H1 (cell line): ENCODE measurements around the gene PRPF40B. TPM values are rescaled to one million over a fixed set of nuclear protein-coding genes. Genes with fewer than 3 reads are reported as not detected.

Source experiments
- CTCF ChIA-PET: fragments of 300-600 bp; sonication (Branson Sonifier 250); formaldehyde crosslinking; loops from one replicate; lab custom pipeline; 2021; ENCODE audit not compliant: partially characterized antibody; lab: Charles Lee
- POLR2A ChIA-PET: fragments of 300-600 bp; sonication (Branson Sonifier 250); formaldehyde crosslinking; loops from one replicate; lab custom pipeline; 2021; ENCODE audit warnings: inconsistent platforms; ENCODE audit not compliant: partially characterized antibody; lab: Charles Lee
- DNase-seq, 2 experiments: peaks; one replicate each; pipeline versions ENCODE4 v3.0.0 to v3.0.0-alpha.2; 2010 to 2022; ENCODE audit warnings: low spot score in 2 of 2, low read depth in 1 of 2, mixed read lengths in 1 of 2
- FAIRE-seq: peaks from 2 replicates; lab custom pipeline; 2011; peaks lifted over from hg19 to GRCh38; lab: Jason Lieb, UNC
- H2AFZ ChIP-seq: 2 replicates; pipeline ENCODE4 v1.8.1; 2012; ENCODE audit warnings: low read length, inconsistent platforms
- H2AK5ac ChIP-seq: 2 replicates; pipeline ENCODE4 v1.6.1; 2013; ENCODE audit warnings: low read depth, low read length
- H2BK120ac ChIP-seq: replicated peaks from 2 replicates; pipeline ENCODE3; 2013; ENCODE audit warnings: low read depth, low read length, inconsistent platforms
- H2BK12ac ChIP-seq: 2 replicates; pipeline ENCODE4 v1.6.1; 2013; ENCODE audit warnings: low read depth, low read length
- H2BK15ac ChIP-seq: 2 replicates; pipeline ENCODE4 v1.6.1; 2013; ENCODE audit warnings: low read length
- H2BK20ac ChIP-seq: 2 replicates; pipeline ENCODE4 v1.6.1; 2013; ENCODE audit warnings: low read length
- H2BK5ac ChIP-seq: 2 replicates; pipeline ENCODE4 v1.6.1; 2013; ENCODE audit warnings: low read depth, low read length
- H3K14ac ChIP-seq: 2 replicates; pipeline ENCODE4 v1.6.1; 2013; ENCODE audit warnings: inconsistent platforms; ENCODE audit not compliant: insufficient read length
- H3K18ac ChIP-seq: 2 replicates; pipeline ENCODE4 v1.6.1; 2013; ENCODE audit warnings: low read length; ENCODE audit errors: extremely low read depth
- H3K23ac ChIP-seq: 2 replicates; pipeline ENCODE4 v1.6.1; 2013; ENCODE audit warnings: inconsistent platforms; ENCODE audit not compliant: insufficient read length
- H3K23me2 ChIP-seq: 2 replicates; pipeline ENCODE4 v1.6.1; 2013; ENCODE audit warnings: low read depth, low read length
- H3K27ac ChIP-seq: 2 replicates; pipeline ENCODE4 v1.6.1; 2011; ENCODE audit warnings: low read depth, low read length, inconsistent platforms
- H3K27me3 ChIP-seq, 4 experiments: replicated peaks in 1 of 4; 1 replicate in 1 of 4; 2 replicates in 3 of 4; pipeline versions ENCODE4 v1.6.1 to v1.8.1; 2011 to 2013; ENCODE audit warnings: low read length in 3 of 4, mild to moderate bottlenecking in 3 of 4, inconsistent platforms in 2 of 4, mixed read lengths in 2 of 4, moderate library complexity in 1 of 4; ENCODE audit not compliant: control insufficient read depth in 3 of 4, insufficient read depth in 3 of 4; ENCODE audit errors: extremely low read depth in 1 of 4
- H3K36me3 ChIP-seq, 4 experiments: 2 replicates each; pipeline versions ENCODE4 v1.6.1 to v1.8.1; 2011 to 2013; ENCODE audit warnings: mild to moderate bottlenecking in 4 of 4, low read length in 3 of 4, moderate library complexity in 2 of 4, control low read depth in 1 of 4, inconsistent platforms in 1 of 4; ENCODE audit not compliant: insufficient read depth in 4 of 4, control insufficient read depth in 2 of 4
- H3K4ac ChIP-seq: replicated peaks from 2 replicates; pipeline ENCODE3; 2013; ENCODE audit warnings: low read length, low read depth, mixed read lengths, inconsistent platforms; ENCODE audit not compliant: insufficient read length
- H3K4me1 ChIP-seq, 4 experiments: replicated peaks in 1 of 4; 1 replicate in 1 of 4; 2 replicates in 3 of 4; pipeline versions ENCODE4 v1.6.1 to v1.8.1; 2011 to 2013; ENCODE audit warnings: low read length in 3 of 4, inconsistent platforms in 2 of 4, mixed read lengths in 1 of 4; ENCODE audit not compliant: insufficient read depth in 4 of 4, control insufficient read depth in 3 of 4
- H3K4me2 ChIP-seq, 2 experiments: 2 replicates each; pipeline versions ENCODE4 v1.6.1 to v1.8.1; 2011 to 2013; ENCODE audit warnings: low read depth in 2 of 2, low read length in 2 of 2, control low read depth in 1 of 2, inconsistent platforms in 1 of 2, mild to moderate bottlenecking in 1 of 2; ENCODE audit not compliant: insufficient read depth in 1 of 2
- H3K4me3 ChIP-seq, 4 experiments: fragments of 200-600, 300-600 bp in 1 of 4; sonication (generic), shearing (Covaris generic), sonication (Bioruptor Twin) in 1 of 4; 2 replicates each; pipeline versions ENCODE4 v1.5.1 to v1.8.1; 2011 to 2016; ENCODE audit warnings: low read length in 4 of 4, low read depth in 3 of 4, control low read depth in 2 of 4, inconsistent platforms in 2 of 4, mild to moderate bottlenecking in 2 of 4, mixed read lengths in 1 of 4, moderate library complexity in 1 of 4; ENCODE audit not compliant: insufficient read depth in 2 of 4; ENCODE audit errors: extremely low read depth in 1 of 4
- H3K56ac ChIP-seq: replicated peaks from 2 replicates; pipeline ENCODE3; 2013; ENCODE audit warnings: low read depth, mild to moderate bottlenecking, mixed read lengths, low read length, inconsistent platforms; ENCODE audit not compliant: insufficient read length
- H3K79me1 ChIP-seq: 2 replicates; pipeline ENCODE4 v1.6.1; 2013; ENCODE audit warnings: low read depth, low read length, control low read depth
- H3K79me2 ChIP-seq, 2 experiments: 2 replicates each; pipeline versions ENCODE4 v1.6.1 to v1.8.1; 2012 to 2013; ENCODE audit warnings: low read length in 2 of 2, mild to moderate bottlenecking in 2 of 2, inconsistent platforms in 1 of 2; ENCODE audit not compliant: insufficient read depth in 2 of 2, control insufficient read depth in 1 of 2
- H3K9ac ChIP-seq, 4 experiments: replicated peaks in 1 of 4; 1 replicate in 1 of 4; 2 replicates in 3 of 4; pipeline versions ENCODE4 v1.6.1 to v1.8.1; 2011 to 2013; ENCODE audit warnings: low read depth in 3 of 4, low read length in 3 of 4, control low read depth in 2 of 4, mild to moderate bottlenecking in 2 of 4, moderate library complexity in 2 of 4, inconsistent platforms in 1 of 4; ENCODE audit errors: extremely low read depth in 1 of 4
- H3K9me3 ChIP-seq, 2 experiments: 2 replicates each; pipeline versions ENCODE4 v1.6.1 to v1.8.1; 2012 to 2013; ENCODE audit warnings: mild to moderate bottlenecking in 2 of 2, moderate library complexity in 2 of 2, control low read depth in 1 of 2, inconsistent platforms in 1 of 2, low read depth in 1 of 2, low read length in 1 of 2, mixed read lengths in 1 of 2; ENCODE audit not compliant: insufficient read depth in 2 of 2
- H4K20me1 ChIP-seq, 2 experiments: replicated peaks in 1 of 2; 2 replicates each; pipeline versions ENCODE3 to v1.8.1; 2011 to 2013; ENCODE audit warnings: inconsistent platforms in 2 of 2, low read length in 2 of 2, mild to moderate bottlenecking in 1 of 2; ENCODE audit not compliant: insufficient read depth in 2 of 2, control insufficient read depth in 1 of 2
- H4K5ac ChIP-seq: 2 replicates; pipeline ENCODE4 v1.6.1; 2013; ENCODE audit warnings: low read length, low read depth, mixed read lengths, inconsistent platforms; ENCODE audit not compliant: insufficient read length
- H4K8ac ChIP-seq: 2 replicates; pipeline ENCODE4 v1.8.0; 2013; ENCODE audit warnings: mild to moderate bottlenecking, moderate library complexity, low read length, inconsistent platforms; ENCODE audit not compliant: insufficient read depth; ENCODE audit errors: extremely low read depth
- H4K91ac ChIP-seq: replicated peaks from 2 replicates; pipeline ENCODE3; 2013; ENCODE audit warnings: low read length, mixed read lengths, inconsistent platforms; ENCODE audit not compliant: insufficient read length
- CTBP2 ChIP-seq: IDR thresholded peaks from 2 replicates; pipeline ENCODE4 v1.7.0; 2011; ENCODE audit warnings: borderline replicate concordance, mild to moderate bottlenecking, moderate library complexity, mixed read lengths, low read length; ENCODE audit not compliant: insufficient read depth, insufficient read length
- CTCF ChIP-seq, 3 experiments: IDR thresholded peaks; 1 replicate in 2 of 3; 2 replicates in 1 of 3; pipeline versions ENCODE4 v1.5.1 to v1.6.1; 2011; ENCODE audit warnings: low read length in 3 of 3, mild to moderate bottlenecking in 3 of 3, inconsistent platforms in 2 of 3, low read depth in 1 of 3, moderate library complexity in 1 of 3; ENCODE audit not compliant: insufficient read depth in 1 of 3; ENCODE audit errors: control extremely low read depth in 1 of 3
- GABPA ChIP-seq: IDR thresholded peaks from 2 replicates; pipeline ENCODE4 v1.6.1; 2011; ENCODE audit warnings: mild to moderate bottlenecking, low read length, moderate library complexity, borderline replicate concordance; ENCODE audit not compliant: insufficient read depth
- POLR2AphosphoS5 ChIP-seq: IDR thresholded peaks from 2 replicates; pipeline ENCODE4 v1.6.1; 2011; ENCODE audit warnings: low read depth, low read length
- RNF2 ChIP-seq: fragments of 200-900, 300-1000 bp; sonication (generic); IDR thresholded peaks from 2 replicates; pipeline ENCODE4 v1.7.1; 2016; ENCODE audit warnings: borderline replicate concordance, low read depth, mild to moderate bottlenecking, antibody characterized with exemption, low read length; ENCODE audit not compliant: poor library complexity, severe bottlenecking; ENCODE audit errors: missing control alignments
- SIN3A ChIP-seq, 2 experiments: IDR thresholded peaks in 1 of 2; conservative IDR thresholded peaks in 1 of 2; 2 replicates each; pipeline ENCODE4 v1.6.1; 2011 to 2012; ENCODE audit warnings: low read length in 2 of 2, improper control_type of control experiment in 1 of 2, low read depth in 1 of 2, mild to moderate bottlenecking in 1 of 2
- SP1 ChIP-seq: IDR thresholded peaks from 2 replicates; pipeline ENCODE4 v1.6.1; 2011; ENCODE audit warnings: low read depth, low read length
- WGBS, 2 experiments: shearing (Covaris generic) in 1 of 2; methylation state at CpG; one replicate each; pipeline versions ENCODE4 v1.1.6 to v1.1.7; 2013 to 2015; ENCODE audit warnings: low lambda C conversion rate in 2 of 2, mixed read lengths in 2 of 2, inconsistent platforms in 1 of 2, low coverage in 1 of 2, missing lambda C conversion rate in 1 of 2; ENCODE audit not compliant: insufficient replicate concordance in 2 of 2, insufficient coverage in 1 of 2, insufficient read length in 1 of 2; ENCODE audit errors: extremely low coverage in 1 of 2, missing lambda C conversion rate in 1 of 2; 5-methylcytosine and 5-hydroxymethylcytosine counted together
- polyA plus RNA-seq, 7 experiments: library from polyadenylated mRNA; depleted of rRNA in 3 of 7; stranded (reverse) in 5 of 7; unstranded in 2 of 7; fragments of >200 nt in 5 of 7; fragments of 200-250 nt in 2 of 7; gene quantifications; 1 replicate in 5 of 7; 2 replicates in 1 of 7; 4 replicates in 1 of 7; pipeline versions ENCODE4 v1.2.1 to v1.2.3, GENCODE V29; 2011 to 2013; ENCODE audit warnings: missing spikeins in 2 of 7, mixed read lengths in 2 of 7
- total RNA-seq: library from RNA; stranded (reverse); fragmentation: NEBNext Ultra II Directional; extraction: Animal tissue kit (Norgen Biotek cat#: 25700); gene quantifications from 2 replicates; pipeline ENCODE4 v1.2.1, GENCODE V29; 2021

Gene PRPF40B
- total and polyA plus RNA-seq, 2 of the 8 experiments (the other 6 are each of a cell fraction or from before 2014, with no cell fraction given), result 14.4 to 24.4 TPM

- TF ChIP-seq SIN3A (conservative IDR thresholded peaks at IDR 0.05 in 1 of 2, IDR thresholded peaks at IDR 0.05 in 1 of 2; ENCODE audit: low read depth in 1 of 2, low read length in 2 of 2) (no peak), RNF2 (no peak), POLR2AphosphoS5 (no peak), CTCF (IDR thresholded peaks at IDR 0.05; ENCODE audit: control extremely low read depth in 1 of 3, insufficient read depth in 1 of 3, low read depth in 1 of 3, low read length in 3 of 3) (no peak), GABPA (peak; percentile 35; the same call in 1 of the 2 replicates), SP1 (no peak), CTBP2 (no peak)
Observed at GRCh38 chr12:49662998-49663843, 39.9 kb downstream of the PRPF40B start.

More at GRCh38 chr12:49662998-49663843, 39.9 kb downstream of the PRPF40B start:
- Histone ChIP-seq H2AK5ac (no peak overlapping the region), H3K14ac (no peak overlapping the region), H3K56ac (peak overlapping the region; percentile 22), H4K91ac (no peak overlapping the region), H2BK15ac (no peak overlapping the region), H2BK5ac (peak overlapping the region; percentile 90), H2BK20ac (peak overlapping the region; percentile 9; the same call in 1 of the 2 replicates), H3K4me1 (peaks cover 3 to 6% (median 4%) of the 10 kb centered on the region in 4 experiments; a peak in 4 of 7 replicates), H3K23me2 (no peaks in the 10 kb centered on the region), H3K27ac (no peak overlapping the region), H3K9me3 (no peaks in the 10 kb centered on the region), H3K79me2 (no peaks in the 10 kb centered on the region), H2AFZ (no peak overlapping the region), H3K23ac (no peak overlapping the region), H4K20me1 (peaks cover 0 to 1% of the 10 kb centered on the region in 2 experiments), H3K79me1 (no peaks in the 10 kb centered on the region; the same call in 1 of the 2 replicates), H2BK120ac (no peak overlapping the region), H3K4me2 (no peak overlapping the region; a peak in 1 of 4 replicates), H4K5ac (no peak overlapping the region), H2BK12ac (peak overlapping the region; percentile 69; the same call in 1 of the 2 replicates), H3K4ac (no peak overlapping the region), H3K27me3 (no peaks in the 10 kb centered on the region), H3K4me3 (no peak overlapping the region), H3K9ac (no peak overlapping the region), H3K36me3 (peaks cover 0 to 14% (median 4%) of the 10 kb centered on the region in 4 experiments; a peak in 5 of 8 replicates), H3K18ac (peak overlapping the region; percentile 32; the same call in 1 of the 2 replicates), H4K8ac (no peak overlapping the region; the same call in 1 of the 2 replicates)
- FAIRE-seq (no peak), DNase-seq (peak in 1 of 2 experiments; percentile 21)
- ChIA-PET POLR2A (interaction anchor here (0.8 to 4.3 kb wide), 14 partner anchors 11 to 78 kb away, joined by 3 to 36 read pairs (median 4); partner anchors contain the start of genes FMNL3 and TMBIM6), CTCF (interaction anchor here (0.6 to 5.8 kb wide), 18 partner anchors 9 to 593 kb away, joined by 3 to 30 read pairs (median 4); partner anchors contain the start of genes RHEBL1 and TMBIM6)
- WGBS, 2 experiments, result 80% methylated on average over 5 of the region's 5 CpGs; no CpG with 5 or more reads in 1 of the 2 experiments
